ENCODE results near the gene MAP4. TPM values are rescaled to one million over a fixed set of nuclear protein-coding genes. Genes with fewer than 3 reads are reported as not detected.

The MAP4 gene
- total and polyA plus RNA-seq, 2 of the 13 experiments (the other 11 are each of a cell fraction or from before 2014, with no cell fraction given), result 33.1 to 38.7 TPM

- TF ChIP-seq ZBTB33 (CRISPR knock-in tag; IDR thresholded peaks at IDR 0.05), result 0 out of 2 replicates have a peak, but pooled peaks have one; percentile 5
- TF ChIP-seq TP53 (CRISPR knock-in tag; conservative IDR thresholded peaks at IDR 0.05), result no peak
- TF ChIP-seq PAX8 (CRISPR knock-in tag; IDR thresholded peaks at IDR 0.05; ENCODE audit: borderline replicate concordance), result peak; percentile 64; the same call in 1 of the 2 replicates
- TF ChIP-seq HNRNPL (IDR thresholded peaks at IDR 0.05; ENCODE audit: low read depth, low read length), result 0 out of 2 replicates have a peak, but pooled peaks have one; percentile 55
- peak; percentile 88 for TF ChIP-seq ZSCAN31 (CRISPR knock-in tag; IDR thresholded peaks at IDR 0.05; ENCODE audit: low read depth)
- no peak for TF ChIP-seq SP2 (CRISPR knock-in tag; IDR thresholded peaks at IDR 0.05)
- TF ChIP-seq ZNF570 (CRISPR knock-in tag; IDR thresholded peaks at IDR 0.05; ENCODE audit: borderline replicate concordance), result 0 out of 2 replicates have a peak, but pooled peaks have one; percentile 75
- TF ChIP-seq CBFB (CRISPR knock-in tag; IDR thresholded peaks at IDR 0.05), result no peak; the same call in 1 of the 2 replicates
- TF ChIP-seq KLF16 (CRISPR knock-in tag; IDR thresholded peaks at IDR 0.05), result peak in 1 of 2 experiments; percentile 46; a peak in 1 of 4 replicates
- TF ChIP-seq STAT6 (CRISPR knock-in tag; IDR thresholded peaks at IDR 0.05; ENCODE audit: borderline replicate concordance), result no peak
- TF ChIP-seq ZNF142 (CRISPR knock-in tag; IDR thresholded peaks at IDR 0.05), result peak; percentile 91
- no peak for TF ChIP-seq TBP (CRISPR knock-in tag; IDR thresholded peaks at IDR 0.05)
- TF ChIP-seq BCL6 (CRISPR knock-in tag; IDR thresholded peaks at IDR 0.05), result no peak
- TF ChIP-seq ZNF512 (CRISPR knock-in tag; IDR thresholded peaks at IDR 0.05), result no peak
- TF ChIP-seq ZBTB7B (CRISPR knock-in tag; IDR thresholded peaks at IDR 0.05), result peak; percentile 58; the same call in 1 of the 2 replicates
Measured at GRCh38 chr3:47824541-47825473, 191.4 kb downstream of the MAP4 start (continued).
